ENCODE measurements around the gene GHDC. TPM values are rescaled to one million over a fixed set of nuclear protein-coding genes. Genes with fewer than 3 reads are reported as not detected.
A peak's percentile ranks its signal among the peaks of the same experiment; 100 is the strongest.

The GHDC gene
- total and polyA plus RNA-seq, 2 donors (not counting 3 experiments of a cell fraction or from before 2014, with no cell fraction given), result 9.8 to 11.2 TPM

DNA sequence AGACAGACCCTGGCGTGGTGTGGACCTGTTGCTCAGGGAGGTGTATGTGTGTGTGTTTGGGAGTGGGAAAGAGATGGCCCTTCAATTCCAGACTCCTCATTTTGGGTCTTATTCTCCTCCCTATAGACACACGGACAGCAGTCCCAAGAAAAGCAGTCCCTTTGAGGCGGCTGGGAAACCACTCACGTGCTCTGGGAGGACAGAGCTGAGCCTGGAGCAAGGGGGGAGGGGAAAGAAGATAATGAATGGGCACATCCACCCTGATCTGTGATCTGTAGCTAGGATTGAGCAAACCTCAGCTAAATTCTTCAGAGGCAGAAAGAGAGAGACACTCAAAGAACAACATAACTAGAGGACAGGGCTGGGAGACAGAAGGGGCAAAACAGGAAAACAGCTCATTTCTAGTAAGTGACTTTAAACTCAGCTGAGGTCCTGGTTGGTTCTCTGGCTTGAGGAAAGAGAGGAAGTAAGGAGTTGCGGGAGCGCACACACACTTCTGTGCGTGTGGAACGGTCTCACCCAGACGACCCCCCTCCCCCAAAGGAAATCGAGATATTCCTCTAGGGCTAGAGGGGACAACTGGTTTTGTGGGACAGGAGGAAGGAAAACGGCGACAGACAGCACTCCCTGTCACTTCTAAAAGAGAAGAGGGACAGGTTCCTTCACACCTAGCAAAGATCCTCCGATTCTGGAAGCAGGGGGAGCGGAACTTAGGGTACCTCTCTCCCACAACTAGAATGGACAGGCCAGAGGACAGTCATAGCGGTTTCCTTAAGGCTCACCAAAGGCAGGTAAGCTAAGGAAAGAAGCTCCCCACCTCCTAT is 40.2 kb downstream of the GHDC start:
- H3K36me3 ChIP-seq (ENCODE audit: control insufficient read depth in 2 of 2, extremely low read depth in 1 of 2, insufficient read depth in 2 of 2, low read length in 2 of 2), result peaks cover 0 to 6% of the 10 kb centered on the region in 2 experiments
- intact Hi-C loops (cut with micrococcal nuclease), result loop anchor here (1.0 kb wide), 1 partner anchor 22 kb away; no protein-coding TSS in a partner anchor
- dilution Hi-C loops (cut with MboI; ENCODE audit: extremely low pct_ligation_motif_present, low sequenced_read_pairs), result no loop called here
- TSS peak; percentile 59 for BruUV-seq (replicated peaks)
- H4K20me1 ChIP-seq (replicated peaks; ENCODE audit: control insufficient read depth, extremely low read depth, insufficient read depth, low read length), result peaks cover 4% of the 10 kb centered on the region
- no peaks in the 10 kb centered on the region for H3K27me3 ChIP-seq (ENCODE audit: control insufficient read depth in 2 of 2, insufficient read depth in 2 of 2, low read length in 2 of 2)
- peak overlapping the region; percentile 73 to 100 (median 90) for H3K4me3 ChIP-seq (replicated peaks in 1 of 3; ENCODE audit: insufficient read depth in 1 of 3, low read depth in 1 of 3, low read length in 3 of 3)
- peaks cover 53% of the 10 kb centered on the region for H3K79me2 ChIP-seq (ENCODE audit: control insufficient read depth, insufficient read depth, low read length)
- FAIRE-seq, result peak; percentile 88
- ChIA-PET POLR2A (interaction anchor here (0.7 to 0.8 kb wide), 2 partner anchors 15 to 26 kb away, joined by 3 to 4 read pairs; partner anchors contain the start of gene KCNH4), CTCF (interaction anchor here (0.7 to 2.1 kb wide), 9 partner anchors 8 to 86 kb away, joined by 3 to 13 read pairs (median 5); no protein-coding TSS in a partner anchor)
- H3K4me1 ChIP-seq (ENCODE audit: control insufficient read depth, extremely low read depth, insufficient read depth, low read length), result peaks cover 13% of the 10 kb centered on the region
- H2AFZ ChIP-seq (ENCODE audit: low read depth, low read length), result no peak overlapping the region
- H3K27ac ChIP-seq (ENCODE audit: insufficient read depth, low read depth, low read length), result peak overlapping the region; percentile 75
- no peaks in the 10 kb centered on the region for H3K9me3 ChIP-seq (replicated peaks; ENCODE audit: control insufficient read depth, insufficient read depth, low read length)
- TF ChIP-seq POLR2A (IDR thresholded peaks at IDR 0.05; ENCODE audit: low read depth, low read length) (peak; percentile 53), JUN (IDR thresholded peaks at IDR 0.05; ENCODE audit: borderline replicate concordance, insufficient read depth, insufficient read length, low read depth) (no peak)
- DNase-seq (ENCODE audit: low read depth, low spot score), result peak; percentile 73
- peak overlapping the region; percentile 76 for H3K4me2 ChIP-seq (ENCODE audit: insufficient read depth, low read length)
- H3K9me1 ChIP-seq (replicated peaks; ENCODE audit: control insufficient read depth, extremely low read depth, insufficient read depth, low read length), result no peaks in the 10 kb centered on the region
- H3K9ac ChIP-seq (replicated peaks; ENCODE audit: extremely low read depth, insufficient read depth, low read length), result peak overlapping the region; percentile 93

DNA sequence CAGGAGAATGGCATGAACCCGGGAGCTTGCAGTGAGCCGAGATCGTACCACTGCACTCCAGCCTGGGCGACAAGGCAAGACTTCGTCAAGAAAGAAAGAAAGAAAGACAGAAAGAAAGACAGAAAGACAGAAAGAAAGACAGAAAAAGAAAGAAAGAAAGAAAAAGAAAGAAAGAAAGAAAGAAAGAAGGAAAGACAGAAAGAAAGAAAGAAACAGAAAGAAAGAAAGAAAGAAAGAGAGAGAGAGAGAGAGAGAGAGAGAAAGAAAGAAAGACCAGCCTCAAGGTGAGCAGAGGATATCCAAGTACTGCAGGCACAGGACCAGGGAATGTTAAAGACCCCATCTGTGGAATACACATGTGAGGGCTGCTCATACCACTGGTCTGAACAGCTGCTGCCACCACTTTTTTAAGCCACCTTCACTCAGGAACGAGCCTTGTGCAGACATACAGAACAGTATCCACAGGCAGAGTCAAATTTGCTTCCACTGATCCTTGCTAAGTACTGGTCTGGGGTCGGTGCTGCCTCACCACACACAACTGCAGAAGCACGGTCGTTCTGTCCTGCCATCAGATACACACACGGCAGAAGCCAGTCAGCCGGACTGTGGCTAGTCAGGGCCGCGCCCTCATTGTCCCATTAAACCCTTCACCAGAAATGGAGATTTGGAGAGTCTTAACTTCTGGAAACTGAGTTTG is 47.2 kb downstream of the GHDC start:
- dilution Hi-C loops (cut with MboI; ENCODE audit: extremely low pct_ligation_motif_present, low sequenced_read_pairs) (no loop called here), intact Hi-C loops (cut with micrococcal nuclease) (no loop called here)
- H3K4me3 ChIP-seq (replicated peaks in 1 of 3; ENCODE audit: insufficient read depth in 1 of 3, low read depth in 1 of 3, low read length in 3 of 3), result no peak overlapping the region
- H3K36me3 ChIP-seq (ENCODE audit: control insufficient read depth in 2 of 2, extremely low read depth in 1 of 2, insufficient read depth in 2 of 2, low read length in 2 of 2), result peaks cover 4 to 23% of the 10 kb centered on the region in 2 experiments
- CTCF ChIA-PET, result interaction anchor here (0.7 kb wide), 1 partner anchor 34 kb away, joined by 3 read pairs; no protein-coding TSS in a partner anchor
- POLR2A ChIA-PET, result no interaction called here
- TF ChIP-seq POLR2A (IDR thresholded peaks at IDR 0.05; ENCODE audit: low read depth, low read length), result no peak
- no peak for TF ChIP-seq GATA2 (IDR thresholded peaks at IDR 0.05; ENCODE audit: insufficient read depth, insufficient read length, low read depth, low read length)
- TF ChIP-seq, protein P1, sequence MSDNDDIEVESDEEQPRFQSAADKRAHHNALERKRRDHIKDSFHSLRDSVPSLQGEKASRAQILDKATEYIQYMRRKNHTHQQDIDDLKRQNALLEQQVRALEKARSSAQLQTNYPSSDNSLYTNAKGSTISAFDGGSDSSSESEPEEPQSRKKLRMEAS (IDR thresholded peaks at IDR 0.05; ENCODE audit: insufficient read depth, insufficient read length), result no peak
- TF ChIP-seq, protein P2, sequence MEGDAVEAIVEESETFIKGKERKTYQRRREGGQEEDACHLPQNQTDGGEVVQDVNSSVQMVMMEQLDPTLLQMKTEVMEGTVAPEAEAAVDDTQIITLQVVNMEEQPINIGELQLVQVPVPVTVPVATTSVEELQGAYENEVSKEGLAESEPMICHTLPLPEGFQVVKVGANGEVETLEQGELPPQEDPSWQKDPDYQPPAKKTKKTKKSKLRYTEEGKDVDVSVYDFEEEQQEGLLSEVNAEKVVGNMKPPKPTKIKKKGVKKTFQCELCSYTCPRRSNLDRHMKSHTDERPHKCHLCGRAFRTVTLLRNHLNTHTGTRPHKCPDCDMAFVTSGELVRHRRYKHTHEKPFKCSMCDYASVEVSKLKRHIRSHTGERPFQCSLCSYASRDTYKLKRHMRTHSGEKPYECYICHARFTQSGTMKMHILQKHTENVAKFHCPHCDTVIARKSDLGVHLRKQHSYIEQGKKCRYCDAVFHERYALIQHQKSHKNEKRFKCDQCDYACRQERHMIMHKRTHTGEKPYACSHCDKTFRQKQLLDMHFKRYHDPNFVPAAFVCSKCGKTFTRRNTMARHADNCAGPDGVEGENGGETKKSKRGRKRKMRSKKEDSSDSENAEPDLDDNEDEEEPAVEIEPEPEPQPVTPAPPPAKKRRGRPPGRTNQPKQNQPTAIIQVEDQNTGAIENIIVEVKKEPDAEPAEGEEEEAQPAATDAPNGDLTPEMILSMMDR (IDR thresholded peaks at IDR 0.05; ENCODE audit: extremely low read depth in 1 of 2, insufficient read depth in 1 of 2, low read depth in 1 of 2, low read length in 2 of 2), result no peak
- no peak for TF ChIP-seq EZH2 (IDR thresholded peaks at IDR 0.05; ENCODE audit: borderline replicate concordance, low read depth, low read length, severe bottlenecking)
- no peak for TF ChIP-seq MYC (IDR thresholded peaks at IDR 0.05; ENCODE audit: low read depth, low read length)
- TF ChIP-seq JUN (IDR thresholded peaks at IDR 0.05; ENCODE audit: borderline replicate concordance, insufficient read depth, insufficient read length, low read depth), result no peak
- no peak for TF ChIP-seq FOS (IDR thresholded peaks at IDR 0.05; ENCODE audit: borderline replicate concordance, insufficient read depth, low read length)
- no peak for TF ChIP-seq POLR2AphosphoS5 (IDR thresholded peaks at IDR 0.05; ENCODE audit: insufficient read depth, low read depth, low read length)
- FAIRE-seq (no peak), DNase-seq (ENCODE audit: low read depth, low spot score) (no peak)
- BruUV-seq (replicated peaks), result no TSS peak
- no peak overlapping the region for H3K27ac ChIP-seq (ENCODE audit: insufficient read depth, low read depth, low read length)
- H2AFZ ChIP-seq (ENCODE audit: low read depth, low read length), result no peak overlapping the region
- H3K4me2 ChIP-seq (ENCODE audit: insufficient read depth, low read length), result no peak overlapping the region
- H3K9me1 ChIP-seq (replicated peaks; ENCODE audit: control insufficient read depth, extremely low read depth, insufficient read depth, low read length), result no peaks in the 10 kb centered on the region
- no peaks in the 10 kb centered on the region for H3K4me1 ChIP-seq (ENCODE audit: control insufficient read depth, extremely low read depth, insufficient read depth, low read length)
- no peaks in the 10 kb centered on the region for H3K27me3 ChIP-seq (ENCODE audit: control insufficient read depth in 2 of 2, insufficient read depth in 2 of 2, low read length in 2 of 2)
- no peaks in the 10 kb centered on the region for H4K20me1 ChIP-seq (replicated peaks; ENCODE audit: control insufficient read depth, extremely low read depth, insufficient read depth, low read length)
- H3K79me2 ChIP-seq (ENCODE audit: control insufficient read depth, insufficient read depth, low read length), result peaks cover 92% of the 10 kb centered on the region
- H3K9ac ChIP-seq (replicated peaks; ENCODE audit: extremely low read depth, insufficient read depth, low read length), result no peak overlapping the region
- H3K9me3 ChIP-seq (replicated peaks; ENCODE audit: control insufficient read depth, insufficient read depth, low read length), result no peaks in the 10 kb centered on the region

Measured in endothelial cell of umbilical vein (primary cell).